Left ventricle myocardium superior (tissue), 1 donor: ENCODE data around the gene OPN5. TPM values are rescaled to one million over a fixed set of nuclear protein-coding genes. Genes with fewer than 3 reads are reported as not detected.
A peak's percentile ranks its signal among the peaks of the same experiment; 100 is the strongest.

Experiments used
- ATAC-seq: fragments of 200-7000 bp; cut with Tn5 transposase; one replicate; pipeline ENCODE4 v1.9.1; 2020; ENCODE audit warnings: mild to moderate bottlenecking, moderate library complexity
- DNase-seq: peaks from one replicate; pipeline ENCODE4 v3.0.0-alpha.2; 2020
- intact Hi-C: fragments of 100-400 bp; cut with micrococcal nuclease; formaldehyde crosslinking; loops from one replicate; pipeline ENCODE4 v1.11.0; 2022
- total RNA-seq: library from RNA; stranded (reverse); fragmentation: NEBNext Ultra II Directional; extraction: Animal tissue kit (Norgen Biotek cat#: 25700); gene quantifications from one replicate; pipeline ENCODE4 v1.2.1, GENCODE V29; 2021
- donor health status: DM: no; HTN: yes; CAD: no; lungs with severe emphysema.

The OPN5 gene
- total RNA-seq, 1 donor from 2014 or later: 0.17 TPM

DNA sequence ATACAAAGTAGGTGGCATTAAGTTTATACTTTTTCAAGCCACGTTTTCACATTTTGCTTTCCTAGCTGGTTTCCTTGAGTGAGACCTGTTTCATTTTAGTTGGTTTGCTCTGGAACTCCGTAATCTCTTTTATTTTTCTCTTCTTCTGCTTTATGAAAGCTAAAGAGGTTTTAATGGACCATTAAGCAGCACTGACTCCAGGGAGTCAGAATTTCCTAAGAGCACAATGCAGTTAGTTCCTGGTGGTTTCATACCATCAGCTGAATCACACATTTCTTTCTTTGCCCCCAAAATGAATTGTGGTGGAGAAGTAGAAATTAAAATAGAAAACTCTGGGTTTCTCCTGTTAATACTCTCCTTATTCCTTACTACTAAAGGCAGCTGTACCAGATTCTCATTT is 3.4 kb downstream of the OPN5 start:
- DNase-seq (no peak), ATAC-seq (no peak)
- intact Hi-C loops: loop anchor here (5.0 kb wide), 1 partner anchor 1622 kb away; no protein-coding TSS in a partner anchor

GRCh38 chr6:47787620-47788497 is 6.0 kb downstream of the OPN5 start:
- peak; percentile 63 for DNase-seq
- intact Hi-C loops: loop anchor here (2.0 to 5.0 kb wide), 2 partner anchors 977 to 1619 kb away; no protein-coding TSS in a partner anchor
- peak; percentile 68 for ATAC-seq

GRCh38 chr6:47788498-47788884 is 6.7 kb downstream of the OPN5 start:
- intact Hi-C loops: loop anchor here (2.0 to 5.0 kb wide), 2 partner anchors 976 to 1619 kb away; no protein-coding TSS in a partner anchor
- ATAC-seq: no peak
- DNase-seq: no peak

- intact Hi-C loops: loop anchor here (2.0 to 5.0 kb wide), 2 partner anchors 975 to 1618 kb away; no protein-coding TSS in a partner anchor
- no peak for DNase-seq
Measured at GRCh38 chr6:47789553-47789952, 7.7 kb downstream of the OPN5 start.

DNA sequence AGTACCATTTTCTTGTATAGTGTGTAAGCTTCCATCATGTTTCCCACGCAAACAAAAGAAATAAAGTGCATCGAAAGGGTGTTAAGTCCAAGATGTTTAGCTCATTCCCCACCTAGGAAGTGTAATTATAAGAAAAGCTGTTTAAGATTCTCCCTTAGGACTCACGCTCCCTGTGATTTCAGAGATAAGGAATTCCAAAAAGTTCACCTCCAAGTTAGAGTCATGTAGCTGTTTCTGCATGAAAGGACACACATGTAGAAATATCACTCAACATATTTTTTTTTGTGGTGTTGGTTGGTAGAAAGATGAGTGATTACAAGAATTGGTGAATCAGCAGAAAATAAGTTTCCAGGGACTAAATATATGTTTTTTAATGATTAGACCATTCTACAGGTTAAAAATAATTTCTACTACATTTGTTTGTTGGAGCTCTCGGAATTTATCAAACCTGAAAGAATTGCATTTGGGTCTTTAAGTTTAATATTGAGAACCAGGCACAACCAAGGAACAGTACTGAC is 10.4 kb downstream of the OPN5 start:
- intact Hi-C loops: no loop called here

More at GRCh38 chr6:47789553-47789952, 7.7 kb downstream of the OPN5 start:
- no peak for ATAC-seq

GRCh38 chr6:47794577-47795135 is 12.8 kb downstream of the OPN5 start:
- no peak for ATAC-seq
- intact Hi-C loops: no loop called here
- no peak for DNase-seq

More for the DNA sequence above, 10.4 kb downstream of the OPN5 start:
- DNase-seq (no peak), ATAC-seq (no peak)

DNA sequence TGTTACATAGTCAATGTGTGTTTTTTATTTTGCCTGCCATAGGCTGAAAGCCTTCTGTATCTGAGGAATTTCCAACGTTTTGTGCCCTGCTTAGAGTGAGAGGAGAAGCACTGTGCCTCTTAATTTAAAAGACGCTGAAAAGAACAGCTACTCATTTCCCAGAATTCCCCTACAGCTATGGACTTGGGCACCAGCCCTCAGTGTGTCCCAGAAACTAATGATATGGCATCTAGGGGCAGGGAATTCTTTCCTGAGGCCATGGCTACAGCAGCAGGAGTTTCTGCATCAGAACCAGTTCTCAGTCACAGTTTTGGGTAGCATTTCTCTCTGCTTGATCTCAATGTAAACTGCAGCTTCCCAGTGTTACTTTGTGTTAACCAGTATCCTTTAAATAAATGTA is 20.2 kb downstream of the OPN5 start:
- no peak for DNase-seq
- intact Hi-C loops: no loop called here
- ATAC-seq: no peak

- no peak for DNase-seq
- intact Hi-C loops: no loop called here
- no peak for ATAC-seq
Measured at GRCh38 chr6:47804821-47805220, 23.0 kb downstream of the OPN5 start.

GRCh38 chr6:47809873-47810272 is 28.0 kb downstream of the OPN5 start:
- ATAC-seq (no peak), DNase-seq (no peak)
- intact Hi-C loops: no loop called here

DNA sequence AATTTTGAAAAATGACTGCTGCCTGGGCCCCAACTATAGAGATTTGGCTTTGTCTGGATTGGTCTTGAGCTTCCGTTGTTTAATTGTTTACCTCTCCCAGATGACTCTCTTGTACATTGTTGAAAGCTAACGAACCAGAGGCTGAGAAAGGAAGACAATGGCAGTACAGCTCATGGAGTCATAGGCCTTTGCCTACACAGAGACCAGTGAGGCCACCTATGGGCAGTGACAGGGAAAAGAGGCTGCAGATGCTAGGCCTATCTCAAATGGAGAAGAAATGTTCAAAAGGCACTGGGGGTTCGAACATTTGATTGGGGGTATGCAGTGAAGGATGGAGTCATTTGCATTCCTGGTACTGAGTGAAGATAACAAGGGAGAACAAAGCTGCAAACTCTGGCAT is 29.1 kb downstream of the OPN5 start:
- intact Hi-C loops: no loop called here
- DNase-seq: no peak
- no peak for ATAC-seq

DNA sequence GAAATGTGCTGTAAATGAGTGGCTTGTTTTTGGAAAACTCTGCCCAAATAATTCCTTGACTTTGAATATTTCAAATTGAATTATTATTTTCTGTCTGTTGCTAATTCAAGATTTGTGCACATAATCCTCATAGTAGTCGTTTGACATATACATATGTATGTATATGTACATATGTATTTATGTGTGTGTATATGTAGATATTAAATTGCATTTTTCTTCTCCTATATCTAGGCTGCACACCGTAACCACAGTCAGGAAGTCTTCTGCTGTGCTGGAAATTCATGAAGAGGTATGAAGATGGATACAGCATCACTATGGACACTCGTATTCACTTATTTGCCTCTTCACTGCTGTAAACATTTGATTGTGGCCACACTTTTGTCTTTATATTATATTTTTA is 29.6 kb downstream of the OPN5 start:
- no peak for ATAC-seq
- intact Hi-C loops: no loop called here
- DNase-seq: no peak

DNA sequence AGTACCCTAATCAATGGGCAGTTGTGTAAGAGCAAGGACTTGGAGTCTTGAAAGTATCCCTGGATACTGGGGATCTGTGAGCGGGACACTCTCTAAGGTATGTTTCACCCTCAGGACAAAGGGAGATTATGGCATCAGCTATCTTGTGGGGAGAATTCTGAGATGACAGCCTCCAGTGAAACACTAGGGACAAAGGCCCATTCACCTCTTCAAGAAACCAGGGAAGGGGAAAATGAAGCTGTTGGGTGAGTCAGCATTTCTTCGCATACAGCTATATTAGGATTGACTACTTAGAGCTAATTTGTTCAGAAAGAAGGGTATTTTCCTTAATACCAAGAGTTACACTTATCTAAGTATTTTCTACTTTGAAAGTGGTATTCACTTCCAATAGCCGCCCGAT is 35.9 kb downstream of the OPN5 start:
- DNase-seq: no peak
- intact Hi-C loops: no loop called here
- ATAC-seq: no peak

DNA sequence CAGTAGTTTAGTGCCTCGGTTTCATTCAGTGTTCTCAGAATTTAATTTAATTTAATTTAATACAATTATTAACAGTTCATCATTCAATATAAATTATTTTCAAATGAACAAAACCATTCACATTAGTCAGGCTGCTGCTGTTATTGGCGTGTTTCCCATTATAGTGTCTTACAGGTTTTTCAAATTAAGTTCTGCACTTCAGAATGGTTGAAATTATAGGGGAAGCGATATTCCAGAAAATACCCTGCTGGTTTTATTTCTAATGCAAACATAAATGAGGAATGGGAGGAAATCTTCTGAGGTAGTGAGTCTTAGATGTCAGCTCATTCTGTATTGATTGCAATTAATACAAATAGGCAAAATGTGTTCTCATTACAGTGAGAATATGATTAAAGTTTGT is 37.6 kb downstream of the OPN5 start:
- DNase-seq (no peak), ATAC-seq (no peak)
- intact Hi-C loops: no loop called here

GRCh38 chr6:47822856-47823554 is 41.2 kb downstream of the OPN5 start:
- intact Hi-C loops: no loop called here
- no peak for ATAC-seq
- DNase-seq: no peak

- DNase-seq (no peak), ATAC-seq (no peak)
- intact Hi-C loops: no loop called here
Measured at GRCh38 chr6:47832386-47833100, 50.7 kb downstream of the OPN5 start.

- ATAC-seq (no peak), DNase-seq (no peak)
- intact Hi-C loops: no loop called here
Measured at GRCh38 chr6:47834196-47834595, 52.4 kb downstream of the OPN5 start.

DNA sequence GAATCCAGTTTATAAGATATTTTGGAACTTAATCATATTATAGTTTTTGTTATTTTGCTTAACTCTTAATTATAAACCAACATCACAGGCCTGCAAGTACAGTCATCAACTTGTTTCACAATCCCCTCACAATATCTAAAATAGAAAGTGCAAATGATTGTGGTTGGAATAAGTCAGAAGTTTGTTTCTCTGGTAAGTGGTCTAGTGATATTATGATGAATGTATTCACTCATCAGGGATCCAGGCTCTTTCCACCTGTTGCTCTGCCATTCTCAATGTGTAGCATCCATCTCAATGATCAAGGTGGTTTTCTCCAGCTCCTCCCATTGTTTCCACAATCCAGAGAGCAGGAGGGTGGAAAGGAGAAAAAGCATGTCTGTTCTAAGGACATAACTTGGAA is 54.2 kb downstream of the OPN5 start:
- intact Hi-C loops: no loop called here
- DNase-seq (no peak), ATAC-seq (no peak)

- ATAC-seq (no peak), DNase-seq (no peak)
- intact Hi-C loops: no loop called here
Measured at GRCh38 chr6:47836639-47837038, 54.8 kb downstream of the OPN5 start.

DNA sequence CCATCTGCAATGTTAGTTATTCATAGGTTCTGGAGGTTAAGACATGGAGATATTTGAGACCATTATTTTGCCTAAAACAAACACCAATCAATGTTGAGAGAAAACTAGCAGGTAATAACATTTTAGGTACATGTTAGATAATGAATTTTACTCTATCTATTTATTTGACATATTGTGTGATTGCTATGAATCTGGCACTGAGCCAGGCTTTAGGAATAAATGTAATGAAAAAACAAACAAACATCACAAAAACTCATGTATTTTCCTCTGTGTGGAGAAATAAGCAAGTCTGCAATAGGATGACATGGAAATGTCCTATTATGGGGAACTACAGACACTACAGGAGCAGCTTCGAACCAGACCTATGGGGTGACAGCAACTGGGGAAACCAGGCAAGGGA is 57.8 kb downstream of the OPN5 start:
- ATAC-seq (no peak), DNase-seq (no peak)
- intact Hi-C loops: no loop called here
